HG03060 (cell line): ENCODE results near the gene LRRK2.

Source experiments
- ATAC-seq: cut with Tn5 transposase; IDR thresholded peaks from one replicate; pipeline ENCODE4 v1.9.1; 2021; ENCODE audit warnings: low read depth, moderate number of reproducible peaks; ENCODE audit not compliant: unreplicated experiment

Gene LRRK2

DNA sequence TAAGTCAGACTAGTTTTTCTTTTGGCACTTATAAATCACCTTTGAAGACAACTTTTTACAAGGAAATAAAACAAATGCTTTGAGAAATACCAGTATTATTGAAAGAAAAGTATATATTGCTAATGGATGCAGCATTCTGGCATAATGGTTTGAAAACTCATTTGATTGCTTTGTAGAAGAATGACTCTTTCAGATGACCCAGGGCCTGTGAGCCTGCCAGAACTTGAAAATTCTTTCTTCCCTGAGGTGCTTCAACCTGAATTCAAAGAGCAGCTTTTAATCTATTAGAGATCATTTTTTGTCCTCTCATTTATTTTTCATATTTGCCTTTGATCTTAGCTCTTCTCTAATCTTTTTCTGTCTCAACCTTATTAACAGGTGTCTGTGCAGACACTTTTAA lies 87.4 kb downstream of the LRRK2 start:
- ATAC-seq: no peak

DNA sequence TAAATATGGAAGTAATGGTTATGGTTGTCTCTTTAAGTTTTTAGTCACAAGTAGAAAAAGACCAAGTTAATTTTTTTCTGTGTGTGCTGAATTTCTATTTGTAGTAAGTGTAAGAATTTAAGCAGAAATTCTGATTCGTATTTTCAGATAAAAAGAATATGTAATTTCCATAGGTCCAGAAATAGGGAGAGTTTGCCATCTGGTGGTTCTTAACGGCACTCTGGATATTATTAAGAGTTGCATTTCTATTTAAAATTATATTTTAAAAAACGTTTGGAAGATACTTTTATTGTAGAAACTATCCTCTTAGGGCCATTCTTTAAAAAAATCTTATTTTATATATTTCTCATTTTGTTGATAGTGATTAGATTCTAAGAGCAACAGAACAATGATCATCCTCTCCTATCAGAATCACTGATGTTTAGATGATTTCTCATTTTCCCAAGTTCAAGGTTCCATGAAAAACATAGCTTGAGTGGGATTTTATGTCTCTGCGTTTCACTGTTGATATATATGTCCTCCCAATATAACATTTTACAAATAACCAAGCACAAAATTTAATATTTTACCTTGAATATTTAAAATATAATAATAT lies 88.3 kb downstream of the LRRK2 start:
- ATAC-seq: no peak

DNA sequence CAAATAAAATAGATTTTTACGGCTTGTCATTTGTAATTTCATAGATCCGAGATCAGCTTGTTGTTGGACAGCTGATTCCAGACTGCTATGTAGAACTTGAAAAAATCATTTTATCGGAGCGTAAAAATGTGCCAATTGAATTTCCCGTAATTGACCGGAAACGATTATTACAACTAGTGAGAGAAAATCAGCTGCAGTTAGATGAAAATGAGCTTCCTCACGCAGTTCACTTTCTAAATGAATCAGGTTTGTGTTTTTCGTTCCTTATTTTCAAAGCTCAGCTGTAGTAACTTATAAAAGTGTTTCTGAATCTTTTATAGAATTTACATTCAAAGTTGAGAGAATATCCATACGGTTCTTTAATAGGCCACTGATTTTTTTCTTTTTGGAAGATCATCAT lies 89.1 kb downstream of the LRRK2 start:
- peak; percentile 67 for ATAC-seq

DNA sequence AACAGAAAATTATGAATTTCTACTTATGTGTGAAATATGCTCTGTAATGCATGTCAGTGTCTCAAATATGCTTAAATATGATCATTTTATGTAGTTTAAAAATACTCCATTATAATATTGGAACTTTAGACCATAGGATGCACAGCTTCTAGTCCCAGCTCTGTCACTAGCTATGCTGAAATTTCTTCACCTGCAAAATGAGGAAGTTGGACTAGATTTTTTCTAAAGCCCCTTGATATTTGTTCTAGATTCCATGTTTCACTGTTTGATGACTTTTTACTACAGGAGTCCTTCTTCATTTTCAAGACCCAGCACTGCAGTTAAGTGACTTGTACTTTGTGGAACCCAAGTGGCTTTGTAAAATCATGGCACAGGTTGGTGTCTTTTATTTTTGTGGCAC lies 90.1 kb downstream of the LRRK2 start:
- ATAC-seq: no peak

- ATAC-seq: no peak
These were observed 90.6 kb downstream of the LRRK2 start for GRCh38 chr12:40315375-40315774.

- no peak for ATAC-seq
These were observed 99.5 kb downstream of the LRRK2 start for GRCh38 chr12:40324261-40324660.

- peak; percentile 90 for ATAC-seq
These were observed 100.7 kb downstream of the LRRK2 start for GRCh38 chr12:40325349-40325960.

GRCh38 chr12:40327535-40327934 lies 102.7 kb downstream of the LRRK2 start:
- no peak for ATAC-seq

- no peak for ATAC-seq
These were observed 105.4 kb downstream of the LRRK2 start for GRCh38 chr12:40330180-40330579.

GRCh38 chr12:40331886-40332285 lies 107.1 kb downstream of the LRRK2 start:
- no peak for ATAC-seq

DNA sequence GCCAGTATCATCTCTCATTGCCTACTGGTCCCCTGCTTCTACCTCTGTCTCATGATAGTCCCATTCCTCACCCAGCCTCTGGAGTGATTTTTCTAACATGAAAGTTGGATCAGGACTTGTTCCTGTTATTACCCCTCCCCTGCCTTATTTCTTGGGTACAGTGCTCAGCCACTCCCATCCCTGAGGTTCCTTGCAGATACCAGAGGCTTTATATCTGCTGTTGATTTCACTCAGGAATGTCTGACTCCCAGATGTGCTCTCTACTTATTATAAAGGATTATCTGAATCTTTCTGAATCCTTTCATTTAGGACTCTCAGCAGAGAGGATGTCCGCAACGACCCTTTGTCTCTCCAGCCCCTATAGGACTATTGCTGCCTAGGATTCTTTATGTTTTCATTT lies 111.2 kb downstream of the LRRK2 start:
- no peak for ATAC-seq

DNA sequence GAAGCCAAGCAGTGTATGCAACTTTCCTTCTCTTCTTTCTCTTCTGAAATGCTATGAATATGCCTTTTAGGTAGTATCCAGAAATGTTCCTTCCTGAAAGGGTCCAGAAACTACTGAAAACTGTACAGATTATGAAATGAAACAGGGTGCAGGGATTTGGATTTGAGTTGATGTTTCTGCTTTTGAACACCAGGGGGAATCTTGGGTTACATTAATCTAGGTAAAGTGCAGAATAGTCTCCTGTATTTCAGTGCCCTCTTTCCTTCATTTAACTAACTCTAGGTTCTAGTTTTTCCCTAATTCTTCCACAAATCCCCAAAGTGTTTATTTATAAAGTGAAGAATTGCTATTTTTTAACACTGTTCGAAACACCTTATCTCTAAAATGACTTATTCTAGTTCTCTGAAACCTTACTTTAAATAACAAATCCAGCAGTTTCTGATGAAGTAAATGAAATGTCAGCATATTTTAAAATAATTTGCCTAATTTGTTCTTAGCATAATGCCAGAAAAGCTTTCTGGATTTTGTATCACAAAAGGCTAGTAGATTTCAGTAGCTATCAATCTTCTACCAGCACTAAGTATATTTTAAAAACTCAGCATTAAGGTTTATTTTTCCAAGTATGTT lies 111.9 kb downstream of the LRRK2 start:
- no peak for ATAC-seq

- ATAC-seq: no peak
These were observed 113.3 kb downstream of the LRRK2 start for GRCh38 chr12:40338071-40338470.

- no peak for ATAC-seq
These were observed 113.8 kb downstream of the LRRK2 start for GRCh38 chr12:40338621-40339020.

- no peak for ATAC-seq
These were observed 117.2 kb downstream of the LRRK2 start for GRCh38 chr12:40342010-40342409.

DNA sequence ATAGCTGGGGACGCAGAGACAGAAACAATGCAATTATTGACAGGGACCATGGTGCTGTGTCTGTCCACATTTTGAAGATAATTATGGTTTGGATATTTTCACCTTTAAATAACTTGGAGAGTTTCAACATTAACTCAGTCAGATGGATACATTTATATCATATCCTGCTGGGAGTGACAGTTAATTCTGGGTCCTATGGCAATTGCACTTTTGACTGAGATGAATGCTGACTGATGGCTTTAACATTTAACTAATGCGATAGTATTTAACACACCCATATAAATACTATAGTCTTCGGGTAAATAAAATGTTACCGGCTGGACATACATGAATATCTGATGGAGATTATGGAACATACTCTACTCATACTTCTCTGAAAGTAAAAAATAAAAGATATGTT lies 118.3 kb downstream of the LRRK2 start:
- ATAC-seq: no peak

- ATAC-seq: no peak
These were observed 119.5 kb downstream of the LRRK2 start for GRCh38 chr12:40344312-40344711.

DNA sequence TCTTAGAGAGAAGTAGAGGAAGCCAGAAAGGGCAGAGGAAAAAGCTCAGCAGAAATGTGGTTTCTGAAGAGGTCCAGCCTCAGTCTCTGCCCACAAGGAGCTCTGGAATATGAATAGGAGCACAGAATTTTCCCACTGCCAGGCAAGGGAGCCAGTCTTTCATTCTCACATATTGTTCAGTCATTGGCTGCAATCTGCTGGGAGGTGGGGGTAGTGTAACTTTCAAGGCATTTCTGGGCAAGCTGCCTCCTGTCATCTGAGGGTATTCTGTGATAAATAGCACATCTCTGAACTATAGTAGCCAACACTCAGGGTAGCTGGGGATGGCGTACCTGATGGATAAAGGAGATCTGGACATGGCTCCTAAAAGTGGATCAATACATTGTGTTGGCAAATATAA lies 127.2 kb downstream of the LRRK2 start:
- no peak for ATAC-seq

DNA sequence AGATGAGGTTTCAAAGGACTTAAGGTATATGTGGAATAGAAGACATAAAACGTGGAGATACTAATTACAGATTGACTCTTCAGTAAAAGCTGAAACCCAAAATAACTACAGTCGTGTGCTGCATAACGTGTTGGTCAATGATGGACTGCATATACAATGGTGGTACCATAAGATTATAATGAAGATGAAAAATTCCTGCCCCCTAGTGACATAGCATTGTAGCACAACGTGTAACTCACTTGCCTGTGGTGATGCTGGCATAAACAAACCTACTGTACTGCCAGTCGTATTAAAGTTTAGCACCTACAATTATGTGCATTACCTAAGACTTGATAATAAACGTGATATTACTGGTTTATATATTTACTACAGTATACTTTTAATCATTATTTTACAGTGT lies 150.3 kb downstream of the LRRK2 start:
- peak; percentile 30 for ATAC-seq

GRCh38 chr12:40376533-40377267 lies 151.9 kb downstream of the LRRK2 start:
- ATAC-seq: no peak

- ATAC-seq: no peak
These were observed 153.9 kb downstream of the LRRK2 start for GRCh38 chr12:40378691-40379090.

DNA sequence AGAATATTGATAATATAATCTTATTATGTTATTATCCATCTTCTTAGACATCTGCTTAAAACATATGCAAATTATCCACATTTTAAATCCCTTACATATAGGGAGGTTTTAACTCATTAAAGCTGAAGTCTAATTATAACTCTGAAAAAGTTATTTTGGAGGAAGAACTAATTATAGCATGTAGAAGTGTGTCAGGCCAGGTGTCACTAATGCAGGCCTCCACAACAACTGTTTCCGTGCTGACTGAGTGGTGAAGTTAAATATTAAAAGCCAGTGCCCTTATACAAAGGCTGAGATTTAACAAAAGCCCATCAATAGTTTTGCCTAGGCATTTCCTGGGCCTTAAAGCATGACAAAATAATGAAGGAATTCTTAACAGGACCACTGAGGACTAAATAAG lies 157.4 kb downstream of the LRRK2 start:
- ATAC-seq: no peak
